GM21526 (cell line): ENCODE results near the gene DYRK3.
"Not testable (repeated sequence)": the region's sequence is repeated elsewhere in the genome, so short reads cannot be mapped to it uniquely, and the experiment has no call there.

Experiments used
- ATAC-seq: cut with Tn5 transposase; IDR thresholded peaks from one replicate; pipeline ENCODE4 v1.9.1; 2021; ENCODE audit warnings: moderate library complexity; ENCODE audit not compliant: unreplicated experiment, low FRiP score

DYRK3 gene

DNA sequence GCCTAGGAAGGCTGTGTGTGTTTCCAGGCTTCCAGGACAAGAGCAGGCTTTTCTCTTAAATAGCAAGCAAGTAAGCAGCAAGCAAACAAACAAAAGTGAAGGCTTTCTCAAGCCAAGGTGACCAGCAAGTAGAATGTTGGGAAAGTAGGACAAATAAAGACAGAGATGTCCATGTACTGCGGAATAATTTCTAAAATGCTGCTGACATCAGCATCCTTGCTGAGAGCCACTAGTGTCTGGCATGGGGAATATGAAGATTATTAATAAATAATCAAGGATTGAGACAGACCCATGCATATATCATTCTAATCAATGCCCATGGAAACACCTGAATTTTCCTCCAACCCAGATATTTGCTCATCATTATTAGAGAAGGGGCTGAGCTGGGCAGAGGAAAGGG is 6.4 kb upstream of the DYRK3 start:
- no peak for ATAC-seq

GRCh38 chr1:206631085-206631509 is 4.2 kb upstream of the DYRK3 start:
- ATAC-seq, result no peak

GRCh38 chr1:206633708-206634121 is 1.6 kb upstream of the DYRK3 start:
- ATAC-seq, result no peak

- no peak for ATAC-seq
Measured at GRCh38 chr1:206634365-206635079, 814 bp upstream of the DYRK3 start.

DNA sequence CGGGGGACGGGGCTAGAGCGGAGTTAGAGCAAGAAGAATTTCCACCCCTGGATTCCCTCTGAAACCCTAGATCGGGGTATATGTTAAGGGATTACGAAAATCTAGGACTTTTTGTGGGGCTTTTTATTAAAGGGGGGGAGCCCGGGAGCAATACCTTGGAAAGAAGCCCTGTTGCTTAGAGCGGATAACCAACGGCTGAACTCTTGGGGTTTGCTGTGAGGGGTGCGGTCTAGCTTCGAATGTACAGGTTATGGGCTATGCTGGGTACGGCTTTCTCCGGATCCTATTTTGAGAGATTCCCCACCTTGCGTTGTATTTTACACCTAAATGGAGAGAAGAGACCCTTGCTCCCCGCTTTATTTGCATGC is 626 bp downstream of the DYRK3 start:
- ATAC-seq, result no peak

GRCh38 chr1:206636671-206637070 is 1.3 kb downstream of the DYRK3 start:
- ATAC-seq, result no peak

GRCh38 chr1:206637605-206638004 is 2.3 kb downstream of the DYRK3 start:
- ATAC-seq, result no peak

- not testable (repeated sequence) for ATAC-seq
Measured at GRCh38 chr1:206642074-206642473, 6.7 kb downstream of the DYRK3 start.

DNA sequence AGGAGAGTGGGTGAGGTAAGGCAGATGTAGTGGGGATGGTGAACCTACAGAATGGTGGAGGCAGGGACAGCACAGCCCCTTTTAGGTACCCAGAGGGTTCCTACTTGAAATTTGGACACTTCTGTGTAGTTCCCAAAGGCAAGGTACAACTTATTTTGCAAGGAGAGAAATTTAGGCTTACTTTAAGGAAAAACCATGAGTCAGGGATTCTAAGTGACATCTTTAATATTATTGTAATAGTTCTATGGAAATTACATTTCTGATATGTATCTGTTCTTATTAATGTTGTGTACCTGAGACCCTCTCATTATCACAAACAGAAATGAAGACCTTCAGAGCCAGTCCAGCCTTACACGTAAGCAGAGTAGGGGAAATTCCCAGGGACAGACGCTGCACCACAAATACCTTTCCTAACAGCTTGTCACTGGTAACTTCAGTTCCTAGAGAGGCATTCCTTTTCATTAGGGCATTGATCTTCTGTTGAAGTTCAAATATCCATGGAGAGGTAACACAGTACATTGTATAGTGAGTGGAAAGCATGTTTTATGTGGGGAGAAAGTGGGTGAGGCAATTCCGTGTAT is 7.9 kb downstream of the DYRK3 start:
- no peak for ATAC-seq

- no peak for ATAC-seq
Measured at GRCh38 chr1:206646504-206646903, 11.2 kb downstream of the DYRK3 start.

DNA sequence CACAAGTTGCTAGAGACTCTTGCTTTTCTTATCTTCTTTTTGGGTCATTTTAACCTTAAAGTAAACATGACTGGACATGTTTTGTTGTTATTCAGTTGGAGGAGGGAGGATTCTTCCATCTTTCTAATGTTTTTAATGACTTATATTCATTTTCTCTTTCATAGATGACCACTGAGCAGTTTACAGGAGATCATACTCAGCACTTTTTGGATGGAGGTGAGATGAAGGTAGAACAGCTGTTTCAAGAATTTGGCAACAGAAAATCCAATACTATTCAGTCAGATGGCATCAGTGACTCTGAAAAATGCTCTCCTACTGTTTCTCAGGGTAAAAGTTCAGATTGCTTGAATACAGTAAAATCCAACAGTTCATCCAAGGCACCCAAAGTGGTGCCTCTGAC is 11.9 kb downstream of the DYRK3 start:
- ATAC-seq, result no peak

DNA sequence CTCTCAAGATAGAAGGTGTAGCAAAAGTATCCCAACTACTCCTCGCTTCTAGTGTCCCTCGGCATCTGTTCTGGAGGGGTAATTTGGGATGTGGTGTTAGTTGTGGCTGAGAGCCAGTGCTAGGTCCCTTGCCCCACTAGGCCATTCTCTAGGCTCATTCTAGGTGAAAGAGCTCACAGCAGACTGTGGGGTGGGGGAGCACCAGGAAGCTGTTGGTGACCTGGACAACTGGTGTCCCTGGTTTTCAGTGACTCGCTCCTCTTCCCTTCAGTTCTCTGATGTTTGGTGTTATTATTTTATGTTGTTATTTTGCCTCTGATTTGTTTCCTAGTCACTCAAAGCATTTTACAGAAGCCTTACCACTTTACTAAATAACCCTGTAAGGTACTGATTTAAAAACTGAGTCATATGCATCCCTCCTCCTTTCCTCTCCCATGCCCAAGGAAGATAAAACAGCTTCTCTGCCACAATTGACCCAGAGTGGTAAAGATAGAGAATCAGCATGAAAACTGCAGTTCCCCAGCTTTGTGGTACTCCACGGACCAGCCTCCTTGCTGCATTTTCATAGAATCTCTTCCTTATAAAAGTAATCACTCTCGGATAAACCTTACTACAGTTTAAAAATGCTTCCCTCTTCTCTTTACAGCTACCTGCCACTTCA is 14.1 kb downstream of the DYRK3 start:
- ATAC-seq, result no peak

GRCh38 chr1:206651014-206651413 is 15.7 kb downstream of the DYRK3 start:
- no peak for ATAC-seq

DNA sequence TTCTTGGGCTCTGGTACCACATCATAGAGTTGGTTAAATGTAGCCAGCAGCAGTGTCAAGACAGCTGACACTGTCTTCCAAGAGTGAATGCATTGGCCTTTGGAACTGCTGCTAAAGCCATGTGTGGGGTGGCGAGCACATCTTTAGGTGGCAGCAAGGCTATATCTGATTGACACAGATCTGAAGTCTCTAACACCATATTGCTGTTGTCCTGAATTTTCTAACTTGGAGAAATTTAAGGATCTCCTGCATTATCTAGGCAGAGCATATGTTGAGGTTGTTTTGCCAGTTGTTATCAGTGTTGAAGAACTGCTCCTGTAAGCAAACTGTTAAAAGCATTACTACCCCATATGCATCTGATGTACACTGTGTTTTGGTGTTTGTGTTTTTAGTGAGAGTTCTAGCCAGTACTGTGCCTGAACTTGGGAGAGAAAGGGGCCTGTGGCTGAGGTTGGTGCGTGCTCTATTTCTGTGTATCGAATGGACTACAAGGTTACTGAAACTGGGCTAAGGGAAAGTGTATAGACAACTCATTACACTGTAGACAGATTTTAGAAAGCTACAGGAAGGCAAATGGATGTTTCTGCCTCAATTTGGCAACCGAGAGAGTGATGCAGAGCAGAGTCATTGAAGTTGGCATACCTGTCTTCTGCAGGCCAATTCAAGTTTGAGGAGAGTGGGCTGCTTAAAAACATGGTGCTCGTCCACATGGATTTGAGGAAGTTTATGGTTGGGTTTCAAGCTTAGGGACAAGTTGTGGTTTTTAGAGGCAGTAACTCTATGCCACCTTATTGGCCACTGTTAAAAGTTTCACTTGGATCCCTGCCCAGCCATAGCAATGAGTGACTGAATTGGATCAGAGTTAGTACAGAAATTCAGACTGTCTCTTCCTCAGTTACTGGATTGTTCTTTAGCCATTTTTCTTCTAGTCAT is 16.9 kb downstream of the DYRK3 start:
- ATAC-seq, result no peak

DNA sequence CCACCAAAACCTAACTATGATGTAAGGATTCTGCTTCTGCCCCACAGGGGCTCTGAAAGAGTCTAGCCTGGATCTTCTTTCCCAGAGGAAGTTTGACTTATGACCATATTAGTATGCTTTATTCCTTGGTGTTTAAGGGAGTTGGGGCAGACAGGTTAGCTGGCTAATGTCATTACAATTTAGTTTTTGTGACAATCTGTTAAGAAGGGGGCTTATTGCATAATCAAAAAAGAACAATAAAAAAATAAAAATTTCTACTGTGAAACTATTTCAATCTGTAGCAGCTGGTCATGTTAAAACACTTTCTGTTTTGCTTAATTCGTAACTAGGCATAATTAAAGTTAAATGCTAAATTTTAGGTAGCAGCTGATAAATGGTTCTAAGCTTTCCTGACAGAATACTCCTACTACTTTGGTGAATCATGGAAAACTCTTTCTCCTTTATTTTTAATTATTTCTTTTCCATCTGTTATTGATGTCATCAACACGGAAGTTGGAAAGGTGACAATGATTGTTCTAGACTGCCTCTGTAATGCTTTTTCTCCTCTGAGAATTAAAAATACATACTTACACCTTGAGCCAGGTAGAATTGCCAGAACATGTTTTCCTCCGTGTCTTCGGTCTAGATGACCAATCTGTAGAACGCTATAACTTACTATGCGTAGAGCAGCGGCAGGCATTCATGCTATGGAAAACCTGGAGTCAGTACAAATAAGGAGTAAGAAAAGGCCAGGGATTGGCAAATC is 18.6 kb downstream of the DYRK3 start:
- ATAC-seq, result no peak

DNA sequence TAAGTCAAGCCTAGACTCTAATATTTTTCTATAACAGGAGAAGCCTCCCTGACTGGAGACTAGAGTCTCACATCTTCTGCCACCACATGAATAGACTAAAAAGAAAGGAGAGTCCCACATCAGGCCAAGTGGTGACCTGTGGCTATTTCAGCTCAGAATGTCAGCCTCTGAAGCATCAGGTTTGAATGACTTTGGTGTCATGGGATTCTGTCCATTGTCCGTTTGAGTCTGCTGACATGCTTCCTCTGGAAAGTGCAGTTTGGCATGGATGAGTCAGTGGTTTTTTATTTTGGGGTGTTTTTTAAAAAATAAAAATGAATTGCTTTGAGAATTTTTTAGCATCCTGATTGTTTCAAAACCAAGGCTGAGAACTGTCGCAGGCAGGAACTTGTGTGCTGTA is 19.5 kb downstream of the DYRK3 start:
- no peak for ATAC-seq

DNA sequence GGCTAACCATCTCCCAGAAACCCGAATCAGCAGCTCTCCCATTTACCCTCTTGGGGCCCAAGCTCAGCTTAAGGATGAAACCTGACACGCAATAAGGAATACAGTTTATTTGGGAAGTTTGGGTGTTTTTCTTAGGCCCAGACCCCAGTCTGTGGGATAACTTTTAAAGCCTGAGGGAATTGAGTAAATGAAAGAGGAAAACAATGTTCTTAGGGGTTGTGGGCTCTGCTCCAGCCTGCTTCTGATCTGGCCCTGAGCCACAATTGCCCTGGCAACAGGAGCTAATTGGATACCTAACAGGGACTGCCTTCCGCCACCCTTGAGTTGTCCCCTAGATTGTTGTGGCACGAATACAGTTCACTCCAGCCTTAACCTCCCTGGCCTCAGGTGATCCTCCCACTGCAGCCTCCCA is 20.1 kb downstream of the DYRK3 start:
- no peak for ATAC-seq

GRCh38 chr1:206656936-206657335 is 21.6 kb downstream of the DYRK3 start:
- no peak for ATAC-seq

- ATAC-seq, result no peak
Measured at GRCh38 chr1:206657751-206658150, 22.4 kb downstream of the DYRK3 start.

DNA sequence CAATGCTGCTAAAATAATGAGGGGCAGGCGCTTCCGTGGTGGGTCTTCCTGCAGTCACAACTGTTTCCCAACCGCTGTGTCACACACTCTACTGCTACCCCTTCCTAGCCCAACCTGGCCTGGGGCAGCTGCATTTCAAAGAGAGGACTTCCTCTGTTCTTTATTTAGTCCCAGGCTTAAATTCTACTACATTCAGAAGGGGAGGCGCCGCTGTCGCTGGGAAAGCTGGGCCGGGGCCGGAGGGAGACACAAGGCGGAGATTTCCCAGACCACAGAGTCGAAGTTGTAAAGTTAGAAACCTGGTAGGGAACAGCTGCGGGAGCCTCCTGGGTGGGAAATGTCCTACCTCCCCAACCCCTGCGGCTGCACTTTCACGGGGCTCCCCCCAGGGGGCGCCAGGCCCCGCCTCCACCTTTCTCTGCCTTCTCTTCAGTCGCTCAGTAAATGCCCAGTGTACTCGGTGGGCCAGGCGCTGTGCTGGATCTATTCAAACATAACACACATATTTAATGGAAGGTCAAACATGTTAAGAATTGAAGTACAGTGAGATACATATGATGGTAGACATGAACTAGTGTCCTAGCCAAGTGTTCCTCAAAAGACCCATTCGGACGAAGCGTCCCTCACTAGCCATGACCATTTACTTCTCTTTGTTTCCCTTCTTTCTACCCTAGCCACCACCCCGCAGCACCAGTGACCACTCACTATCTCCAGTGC is 23.1 kb downstream of the DYRK3 start:
- ATAC-seq, result no peak
